ENCODE results near the gene SLC6A19. TPM values are rescaled to one million over a fixed set of nuclear protein-coding genes. Genes with fewer than 3 reads are reported as not detected.

SLC6A19 gene
- total and polyA plus RNA-seq, 2 of the 13 experiments (the other 11 are each of a cell fraction or from before 2014, with no cell fraction given) = 0.02 TPM; not detected in 1

GRCh38 chr5:1195439-1195838 is 6.0 kb upstream of the SLC6A19 start:
- H3K4me2 ChIP-seq (ENCODE audit: low read depth, low read length) = no peak overlapping the region
- no CpG with 5 or more reads among the region's 5 CpGs for WGBS (ENCODE audit: low lambda C conversion rate)
- H3K36me3 ChIP-seq (replicated peaks in 1 of 2; ENCODE audit: control insufficient read depth in 1 of 2, insufficient read depth in 2 of 2, low read length in 2 of 2) = no peaks in the 10 kb centered on the region
- in situ Hi-C loops (cut with HindIII; ENCODE audit: extremely low pct_ligation_motif_present, low pct_unique_long_range_greater_than_20kb) (no loop called here), intact Hi-C loops (cut with micrococcal nuclease; ENCODE audit: unreplicated experiment) (no loop called here)
- no TSS peak for BruUV-seq (replicated peaks)
- H3K79me2 ChIP-seq (ENCODE audit: insufficient read depth, low read length) = no peaks in the 10 kb centered on the region
- POLR2A ChIA-PET = interaction anchor here (1.8 kb wide), 1 partner anchor 10 kb away, joined by 4 read pairs; no protein-coding TSS in a partner anchor
- H3K9ac ChIP-seq (ENCODE audit: insufficient read depth, low read depth, low read length) = no peak overlapping the region
- TF ChIP-seq HNF4G (IDR thresholded peaks at IDR 0.05; ENCODE audit: borderline replicate concordance, low read depth, low read length) = no peak
- TF ChIP-seq HNF4G (CRISPR knock-in tag; IDR thresholded peaks at IDR 0.05; ENCODE audit: borderline replicate concordance, low read depth) = no peak
- no peak for TF ChIP-seq ZNF329 (CRISPR knock-in tag; IDR thresholded peaks at IDR 0.05; ENCODE audit: low read depth)
- no peak for TF ChIP-seq YEATS2 (CRISPR knock-in tag; IDR thresholded peaks at IDR 0.05; ENCODE audit: borderline replicate concordance)
- no peak for TF ChIP-seq ATF1 (CRISPR knock-in tag; IDR thresholded peaks at IDR 0.05)
- TF ChIP-seq, protein P1, sequence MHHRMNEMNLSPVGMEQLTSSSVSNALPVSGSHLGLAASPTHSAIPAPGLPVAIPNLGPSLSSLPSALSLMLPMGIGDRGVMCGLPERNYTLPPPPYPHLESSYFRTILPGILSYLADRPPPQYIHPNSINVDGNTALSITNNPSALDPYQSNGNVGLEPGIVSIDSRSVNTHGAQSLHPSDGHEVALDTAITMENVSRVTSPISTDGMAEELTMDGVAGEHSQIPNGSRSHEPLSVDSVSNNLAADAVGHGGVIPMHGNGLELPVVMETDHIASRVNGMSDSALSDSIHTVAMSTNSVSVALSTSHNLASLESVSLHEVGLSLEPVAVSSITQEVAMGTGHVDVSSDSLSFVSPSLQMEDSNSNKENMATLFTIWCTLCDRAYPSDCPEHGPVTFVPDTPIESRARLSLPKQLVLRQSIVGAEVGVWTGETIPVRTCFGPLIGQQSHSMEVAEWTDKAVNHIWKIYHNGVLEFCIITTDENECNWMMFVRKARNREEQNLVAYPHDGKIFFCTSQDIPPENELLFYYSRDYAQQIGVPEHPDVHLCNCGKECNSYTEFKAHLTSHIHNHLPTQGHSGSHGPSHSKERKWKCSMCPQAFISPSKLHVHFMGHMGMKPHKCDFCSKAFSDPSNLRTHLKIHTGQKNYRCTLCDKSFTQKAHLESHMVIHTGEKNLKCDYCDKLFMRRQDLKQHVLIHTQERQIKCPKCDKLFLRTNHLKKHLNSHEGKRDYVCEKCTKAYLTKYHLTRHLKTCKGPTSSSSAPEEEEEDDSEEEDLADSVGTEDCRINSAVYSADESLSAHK (CRISPR knock-in tag; IDR thresholded peaks at IDR 0.05; ENCODE audit: borderline replicate concordance) = no peak
- no peak for TF ChIP-seq MAFG (CRISPR knock-in tag; IDR thresholded peaks at IDR 0.05)
- TF ChIP-seq, protein P2, sequence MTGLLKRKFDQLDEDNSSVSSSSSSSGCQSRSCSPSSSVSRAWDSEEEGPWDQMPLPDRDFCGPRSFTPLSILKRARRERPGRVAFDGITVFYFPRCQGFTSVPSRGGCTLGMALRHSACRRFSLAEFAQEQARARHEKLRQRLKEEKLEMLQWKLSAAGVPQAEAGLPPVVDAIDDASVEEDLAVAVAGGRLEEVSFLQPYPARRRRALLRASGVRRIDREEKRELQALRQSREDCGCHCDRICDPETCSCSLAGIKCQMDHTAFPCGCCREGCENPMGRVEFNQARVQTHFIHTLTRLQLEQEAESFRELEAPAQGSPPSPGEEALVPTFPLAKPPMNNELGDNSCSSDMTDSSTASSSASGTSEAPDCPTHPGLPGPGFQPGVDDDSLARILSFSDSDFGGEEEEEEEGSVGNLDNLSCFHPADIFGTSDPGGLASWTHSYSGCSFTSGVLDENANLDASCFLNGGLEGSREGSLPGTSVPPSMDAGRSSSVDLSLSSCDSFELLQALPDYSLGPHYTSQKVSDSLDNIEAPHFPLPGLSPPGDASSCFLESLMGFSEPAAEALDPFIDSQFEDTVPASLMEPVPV (CRISPR knock-in tag; IDR thresholded peaks at IDR 0.05) = no peak
- no peak for TF ChIP-seq ELF1 (CRISPR knock-in tag; IDR thresholded peaks at IDR 0.05)
- TF ChIP-seq DNMT1 (CRISPR knock-in tag; IDR thresholded peaks at IDR 0.05) = no peak
- no peak for TF ChIP-seq ZBTB7B (CRISPR knock-in tag; IDR thresholded peaks at IDR 0.05)
- TF ChIP-seq BCL6 (CRISPR knock-in tag; IDR thresholded peaks at IDR 0.05) = no peak
- no peak for TF ChIP-seq HDAC1 (CRISPR knock-in tag; IDR thresholded peaks at IDR 0.05)
- CTCF ChIA-PET (ENCODE audit: low intra/inter-chr PET ratio, low total read pairs) = no interaction called here
- DNase-seq (ENCODE audit: low spot score) = no peak
- H3K9me3 ChIP-seq (ENCODE audit: low read length) = no peaks in the 10 kb centered on the region
- peaks cover 26% of the 10 kb centered on the region for H3K4me1 ChIP-seq (ENCODE audit: insufficient read depth, low read length)
- H3K27ac ChIP-seq (ENCODE audit: extremely low read length, insufficient read depth, low read length) = no peak overlapping the region
- FAIRE-seq = no peak
- H3K27me3 ChIP-seq (ENCODE audit: control insufficient read depth in 1 of 2, insufficient read depth in 2 of 2, low read length in 2 of 2) = peaks cover 2 to 37% of the 10 kb centered on the region in 2 experiments; a peak in 4 of 5 replicates
- no peaks in the 10 kb centered on the region for H4K20me1 ChIP-seq (ENCODE audit: insufficient read depth, low read length)
- no peak for ATAC-seq
- H3K4me3 ChIP-seq (replicated peaks in 1 of 3; ENCODE audit: insufficient read depth in 1 of 3, low read depth in 2 of 3, low read length in 3 of 3) = no peak overlapping the region
- no peak overlapping the region for H2AFZ ChIP-seq (ENCODE audit: low read length)

Measured in HepG2 (cell line).